Uterus (tissue), 4 donors: ENCODE data around the gene DNAH17. TPM values are rescaled to one million over a fixed set of nuclear protein-coding genes. Genes with fewer than 3 reads are reported as not detected.

Source experiments
- DNase-seq, 2 donors: peaks; one replicate each; pipeline ENCODE4 v3.0.0-alpha.2; 2019 to 2020
- H3K27ac ChIP-seq, 2 donors: fragments of 200-600 bp; sonication (generic); 1 replicate in 1 of 2; 2 replicates in 1 of 2; pipeline ENCODE4 v1.5.1; 2016 to 2018
- H3K27me3 ChIP-seq, 2 donors: fragments of 200-600 bp; sonication (generic); one replicate each; pipeline ENCODE4 v1.5.1; 2018 to 2019; ENCODE audit warnings: control low read depth in 1 of 2
- H3K36me3 ChIP-seq, 2 donors: fragments of 200-600 bp; sonication (generic); one replicate each; pipeline ENCODE4 v1.5.1; 2019; ENCODE audit warnings: control low read depth in 1 of 2
- H3K4me1 ChIP-seq, 2 donors: fragments of 200-600 bp; sonication (generic); one replicate each; pipeline ENCODE4 v1.5.1; 2018 to 2019; ENCODE audit warnings: control low read depth in 1 of 2
- H3K4me3 ChIP-seq, 2 donors: fragments of 200-600 bp; sonication (generic); 1 replicate in 1 of 2; 2 replicates in 1 of 2; pipeline ENCODE4 v1.5.1; 2018 to 2019; ENCODE audit warnings: mild to moderate bottlenecking in 1 of 2
- H3K9me3 ChIP-seq, 2 donors: fragments of 200-600 bp; sonication (generic); one replicate each; pipeline ENCODE4 v1.5.1; 2019; ENCODE audit warnings: control low read depth in 1 of 2
- POLR2A ChIP-seq, 2 donors: fragments of 450-650 bp; IDR thresholded peaks; one replicate each; pipeline ENCODE4 v1.6.1; 2016; ENCODE audit warnings: antibody characterized with exemption in 2 of 2, mild to moderate bottlenecking in 1 of 2, moderate library complexity in 1 of 2
- intact Hi-C: fragments of 100-400 bp; cut with DNase I; formaldehyde crosslinking; loops from one replicate; pipeline ENCODE4 v1.15.1; 2023; ENCODE audit warnings: low total_unique reads
- total RNA-seq, 4 donors: library from RNA; depleted of rRNA in 3 of 4; stranded (reverse); fragments of >200 nt in 3 of 4; gene quantifications; one replicate each; pipeline versions ENCODE4 v1.1.0 to v1.2.4, GENCODE V29; 2014 to 2023
- TF ChIP-seq, protein P1 (sequence below), 4 experiments: fragments of 200-600 bp in 2 of 4; fragments of 450-650 bp in 2 of 4; sonication (generic) in 2 of 4; IDR thresholded peaks; one replicate each; pipeline ENCODE4 v1.5.1; 2016 to 2019; ENCODE audit warnings: antibody characterized with exemption in 4 of 4, mild to moderate bottlenecking in 2 of 4, moderate library complexity in 1 of 4
- donor health status: DM: yes; HTN: yes; CAD: no.

Gene DNAH17
- total RNA-seq, 4 donors from 2014 or later = 0.03 to 1.1 TPM; not detected in 2

DNA sequence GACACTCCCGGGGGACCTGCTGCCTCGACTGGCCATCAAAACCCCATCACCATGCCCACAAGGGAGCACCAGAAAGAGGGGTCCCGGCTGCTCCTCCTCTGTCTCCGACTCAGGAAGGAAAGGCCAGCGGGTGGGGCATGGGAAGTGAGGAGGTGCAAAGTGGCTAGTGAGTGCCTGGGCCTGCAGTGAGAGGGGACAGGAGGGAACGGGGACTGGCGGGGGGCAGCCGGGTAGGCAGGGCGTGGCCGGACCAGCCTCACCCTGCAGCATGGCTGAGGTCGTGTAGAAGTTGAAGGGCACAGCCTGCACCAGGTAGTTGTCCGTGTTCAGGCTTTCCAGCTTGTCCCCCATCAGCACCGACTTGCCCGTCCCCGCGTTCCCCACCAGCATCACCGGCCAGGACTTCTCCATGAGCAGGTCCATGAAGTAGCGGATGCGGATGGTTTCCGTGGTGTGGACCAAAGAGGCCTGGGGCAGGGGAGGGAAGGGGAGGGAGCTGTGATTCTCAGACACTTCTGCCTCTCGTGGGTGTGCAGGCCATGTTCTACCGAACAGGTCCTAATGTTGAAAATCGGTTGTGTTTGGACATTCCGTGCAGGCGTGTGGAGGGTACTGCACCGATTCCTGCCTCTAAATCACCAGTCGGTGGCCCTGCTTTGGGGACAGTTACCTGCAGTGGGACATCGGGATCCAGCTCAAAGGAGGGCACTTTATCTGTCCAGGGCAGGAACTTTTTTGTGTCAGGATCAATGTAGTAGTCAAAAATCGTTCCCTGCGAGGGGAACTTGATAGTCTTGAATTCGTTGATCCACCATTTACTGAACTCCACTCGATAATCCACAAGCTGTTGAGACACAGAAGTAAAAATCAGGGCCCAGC lies 91.7 kb downstream of the DNAH17 start:
- no peak for TF ChIP-seq POLR2A (IDR thresholded peaks at IDR 0.05)
- TF ChIP-seq, protein P1, sequence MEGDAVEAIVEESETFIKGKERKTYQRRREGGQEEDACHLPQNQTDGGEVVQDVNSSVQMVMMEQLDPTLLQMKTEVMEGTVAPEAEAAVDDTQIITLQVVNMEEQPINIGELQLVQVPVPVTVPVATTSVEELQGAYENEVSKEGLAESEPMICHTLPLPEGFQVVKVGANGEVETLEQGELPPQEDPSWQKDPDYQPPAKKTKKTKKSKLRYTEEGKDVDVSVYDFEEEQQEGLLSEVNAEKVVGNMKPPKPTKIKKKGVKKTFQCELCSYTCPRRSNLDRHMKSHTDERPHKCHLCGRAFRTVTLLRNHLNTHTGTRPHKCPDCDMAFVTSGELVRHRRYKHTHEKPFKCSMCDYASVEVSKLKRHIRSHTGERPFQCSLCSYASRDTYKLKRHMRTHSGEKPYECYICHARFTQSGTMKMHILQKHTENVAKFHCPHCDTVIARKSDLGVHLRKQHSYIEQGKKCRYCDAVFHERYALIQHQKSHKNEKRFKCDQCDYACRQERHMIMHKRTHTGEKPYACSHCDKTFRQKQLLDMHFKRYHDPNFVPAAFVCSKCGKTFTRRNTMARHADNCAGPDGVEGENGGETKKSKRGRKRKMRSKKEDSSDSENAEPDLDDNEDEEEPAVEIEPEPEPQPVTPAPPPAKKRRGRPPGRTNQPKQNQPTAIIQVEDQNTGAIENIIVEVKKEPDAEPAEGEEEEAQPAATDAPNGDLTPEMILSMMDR (IDR thresholded peaks at IDR 0.05) = no peak
- DNase-seq = no peak
- Histone ChIP-seq H3K4me3 (no peak overlapping the region), H3K4me1 (no peaks in the 10 kb centered on the region), H3K27me3 (no peaks in the 10 kb centered on the region), H3K36me3 (no peaks in the 10 kb centered on the region), H3K9me3 (no peaks in the 10 kb centered on the region), H3K27ac (no peak overlapping the region)
- intact Hi-C loops = no loop called here

DNA sequence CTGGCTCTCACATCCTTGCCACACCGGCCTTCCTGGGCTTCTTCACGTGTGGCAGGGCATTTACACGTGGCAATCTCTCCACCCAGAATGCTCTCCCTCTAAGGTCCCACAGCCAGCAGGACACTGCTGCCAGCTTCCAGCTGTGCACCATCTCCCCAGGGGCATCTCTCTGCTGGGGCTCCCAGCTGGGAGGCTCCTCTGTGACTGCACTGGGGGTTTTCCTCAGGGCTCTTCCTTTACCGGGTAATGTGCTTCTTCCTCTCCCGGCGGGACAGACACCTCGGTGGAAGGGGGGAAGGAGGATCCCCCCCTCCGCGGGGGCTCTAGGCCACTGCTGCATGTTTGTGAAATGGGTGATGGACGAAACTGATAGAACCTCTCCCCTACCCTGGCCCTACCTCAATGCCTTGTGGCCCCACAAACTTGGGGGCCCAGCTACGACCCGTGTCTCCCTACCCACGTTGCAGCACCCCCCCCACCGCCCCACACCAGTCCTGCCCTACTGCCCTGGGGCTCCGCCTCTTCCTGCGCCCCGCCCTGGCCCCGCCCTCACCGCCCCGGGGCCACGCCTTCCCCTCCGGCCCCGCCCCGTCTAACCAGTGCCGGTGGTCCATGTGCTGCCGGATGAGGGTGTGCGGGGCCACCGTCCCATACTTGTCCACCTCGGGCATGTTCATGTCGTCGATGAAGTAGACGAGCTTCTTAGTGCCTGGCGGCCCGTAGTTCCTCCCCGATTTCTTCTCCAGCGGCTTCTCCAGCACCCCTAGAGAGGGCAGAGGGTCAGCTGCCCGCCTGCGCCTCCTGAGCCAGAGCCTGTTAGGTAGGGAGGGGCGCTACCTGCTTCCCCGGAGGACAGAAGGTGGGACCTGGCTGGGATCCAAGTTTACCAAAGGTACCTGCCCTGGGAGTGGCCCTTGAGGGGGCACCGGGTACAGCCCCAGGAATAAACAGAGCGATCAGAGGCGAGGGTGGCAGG lies 92.6 kb downstream of the DNAH17 start:
- no peaks in the 10 kb centered on the region for H3K9me3 ChIP-seq
- intact Hi-C loops = no loop called here
- TF ChIP-seq POLR2A (IDR thresholded peaks at IDR 0.05) = no peak
- TF ChIP-seq, protein P1 (IDR thresholded peaks at IDR 0.05) = no peak
- no peak for DNase-seq
- H3K36me3 ChIP-seq = no peaks in the 10 kb centered on the region
- H3K27me3 ChIP-seq = no peaks in the 10 kb centered on the region
- no peak overlapping the region for H3K4me3 ChIP-seq
- H3K27ac ChIP-seq = no peak overlapping the region
- no peaks in the 10 kb centered on the region for H3K4me1 ChIP-seq

DNA sequence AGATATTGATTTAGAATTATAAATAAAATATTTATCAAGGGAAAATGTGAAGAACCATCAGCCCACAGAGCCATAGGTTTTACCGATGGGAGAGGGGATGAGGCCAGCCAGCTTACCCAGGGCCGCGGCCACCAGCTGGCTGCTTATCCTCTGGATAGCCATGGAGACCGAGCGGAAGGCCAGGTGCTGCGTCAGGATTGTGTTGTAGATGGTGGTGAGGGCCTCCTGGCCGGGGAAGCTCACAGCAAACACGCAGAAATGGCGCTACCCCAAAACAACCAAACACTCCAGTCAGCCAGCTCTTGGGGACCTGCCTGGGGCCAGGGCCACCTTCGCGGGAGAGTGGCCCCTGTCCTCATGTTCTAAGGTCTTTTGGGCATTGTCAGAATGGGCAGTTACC lies 97.8 kb downstream of the DNAH17 start:
- TF ChIP-seq POLR2A (IDR thresholded peaks at IDR 0.05) = no peak
- TF ChIP-seq, protein P1 (IDR thresholded peaks at IDR 0.05) = no peak
- no peaks in the 10 kb centered on the region for H3K9me3 ChIP-seq
- no peaks in the 10 kb centered on the region for H3K27me3 ChIP-seq
- H3K4me3 ChIP-seq = no peak overlapping the region
- DNase-seq = no peak
- H3K36me3 ChIP-seq = no peaks in the 10 kb centered on the region
- no peak overlapping the region for H3K27ac ChIP-seq
- intact Hi-C loops = no loop called here
- no peaks in the 10 kb centered on the region for H3K4me1 ChIP-seq

DNA sequence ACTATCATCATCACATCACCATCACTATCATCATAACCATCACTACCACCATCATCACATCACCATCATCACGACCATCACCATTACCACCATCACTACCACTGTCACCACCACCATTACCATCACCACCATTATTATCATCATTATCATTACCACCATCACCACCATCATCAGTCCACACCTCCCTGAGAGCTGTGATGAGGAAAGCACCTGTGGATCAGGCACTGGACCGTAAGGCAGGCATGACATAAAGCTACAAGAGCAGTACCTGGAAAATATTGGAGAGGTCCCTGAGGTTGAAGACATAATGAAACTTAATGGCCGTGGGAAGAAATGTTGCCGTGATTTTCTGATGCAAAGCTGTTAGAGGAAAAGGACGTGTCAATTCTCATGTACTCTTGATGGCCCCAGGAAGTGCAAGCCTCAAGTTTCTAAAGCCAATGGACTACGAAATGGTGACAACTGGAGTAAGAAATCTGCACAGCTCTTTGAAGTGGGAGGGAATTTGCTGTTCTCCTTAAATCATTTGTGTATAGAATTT lies 98.4 kb downstream of the DNAH17 start:
- Histone ChIP-seq H3K9me3 (no peaks in the 10 kb centered on the region), H3K4me1 (no peaks in the 10 kb centered on the region), H3K27me3 (no peaks in the 10 kb centered on the region), H3K36me3 (no peaks in the 10 kb centered on the region), H3K27ac (no peak overlapping the region), H3K4me3 (no peak overlapping the region)
- intact Hi-C loops = no loop called here
- DNase-seq = no peak
- no peak for TF ChIP-seq POLR2A (IDR thresholded peaks at IDR 0.05)
- TF ChIP-seq, protein P1 (IDR thresholded peaks at IDR 0.05) = no peak
